Heart left ventricle (tissue), 16 donors: ENCODE measurements around the gene DPP10. TPM values are rescaled to one million over a fixed set of nuclear protein-coding genes. Genes with fewer than 3 reads are reported as not detected.

Source experiments
- ATAC-seq, 4 donors: fragments of 200-7000 bp; cut with Tn5 transposase; one replicate each; pipeline ENCODE4 v1.9.1; 2020 to 2022; ENCODE audit warnings: moderate library complexity in 4 of 4, mild to moderate bottlenecking in 3 of 4, moderate number of reproducible peaks in 1 of 4
- DNase-seq, 5 donors: peaks; one replicate each; pipeline ENCODE4 v3.0.0-alpha.2; 2020
- H3K27ac ChIP-seq, 12 donors: fragments of 200-600 bp; sonication (generic) in 4 of 12; one replicate each; pipeline versions ENCODE4 v1.5.0 to v1.8.0; 2016 to 2022; ENCODE audit warnings: mild to moderate bottlenecking in 2 of 12
- H3K27me3 ChIP-seq, 9 donors: fragments of 200-600 bp; sonication (generic) in 2 of 9; one replicate each; pipeline versions ENCODE4 v1.5.1 to v1.8.0; 2016 to 2022; ENCODE audit warnings: mild to moderate bottlenecking in 3 of 9
- H3K36me3 ChIP-seq, 9 donors: fragments of 200-600 bp; sonication (generic) in 2 of 9; one replicate each; pipeline versions ENCODE4 v1.5.0 to v1.8.0; 2018 to 2022; ENCODE audit warnings: mild to moderate bottlenecking in 2 of 9
- H3K4me1 ChIP-seq, 12 donors: fragments of 200-600 bp; sonication (generic) in 4 of 12; one replicate each; pipeline versions ENCODE4 v1.5.0 to v1.8.0; 2016 to 2022; ENCODE audit warnings: mild to moderate bottlenecking in 3 of 12
- H3K4me3 ChIP-seq, 12 donors: fragments of 200-600 bp; sonication (generic) in 4 of 12; one replicate each; pipeline versions ENCODE4 v1.5.0 to v1.8.0; 2017 to 2022; ENCODE audit warnings: mild to moderate bottlenecking in 9 of 12, moderate library complexity in 4 of 12
- H3K9me3 ChIP-seq, 12 donors: fragments of 200-600 bp; sonication (generic) in 4 of 12; one replicate each; pipeline versions ENCODE4 v1.5.0 to v1.8.0; 2016 to 2022; ENCODE audit warnings: mild to moderate bottlenecking in 1 of 12
- CTCF ChIP-seq, 12 donors: fragments of 200-600 bp; sonication (generic) in 4 of 12; IDR thresholded peaks; one replicate each; pipeline versions ENCODE4 v1.5.0 to v1.8.0; 2018 to 2022; ENCODE audit warnings: antibody characterized with exemption in 12 of 12, mild to moderate bottlenecking in 5 of 12
- POLR2A ChIP-seq, 2 donors: fragments of 450-650 bp; IDR thresholded peaks; one replicate each; pipeline ENCODE4 v1.6.1; 2017; ENCODE audit warnings: antibody characterized with exemption in 2 of 2, mild to moderate bottlenecking in 2 of 2, moderate library complexity in 2 of 2
- WGBS, 4 donors: extraction: QIAGEN DNeasy Blood & Tissue Kit in 2 of 4; methylation state at CpG; one replicate each; pipeline versions ENCODE4 v1.1.5 to v1.1.7; 2013 to 2018; 5-methylcytosine and 5-hydroxymethylcytosine counted together
- intact Hi-C, 10 donors: fragments of 100-400 bp; cut with DNase I; formaldehyde crosslinking; loops; one replicate each; pipeline versions ENCODE4 v1.11.1 to v1.14.2; 2022
- polyA plus RNA-seq, 2 donors: library from polyadenylated mRNA; stranded (reverse); fragments of 200-250 nt; gene quantifications; one replicate each; pipeline ENCODE4 v1.2.3, GENCODE V29; 2013
- total RNA-seq, 9 donors: library from RNA; depleted of rRNA in 2 of 9; stranded (reverse); fragments of >200 nt in 2 of 9; fragmentation: NEBNext Ultra II Directional in 3 of 9; extraction: Animal tissue kit (Norgen Biotek cat#: 25700) in 3 of 9; gene quantifications; one replicate each; pipeline versions ENCODE4 v1.1.0 to v1.2.4, GENCODE V29; 2016 to 2023
- donor health status: ischemic (EF 13 %, LVEDD 7.1; RV severe dilation, severe dysfunction).
- donor health status: healthy with polysubstance abuse.
- donor health status: DM: no; HTN: yes; CAD: no.
- donor health status: DM: no; HTN: no; CAD: no.
- donor health status: ischemic (EF 25% LVEDD 6.9; RV normal size, moderate dysfunction).
- donor health status: ischemic (EF 25% LVEDD 5.7; RV mildly dilated, moderate dysfunction).
- donor health status: healthy.
- donor health status: DM: yes; HTN: yes; CAD: no.
- donor health status: ischemic (EF 35%, LVEDD 5.7; RV mildly dilated, moderate dysfunction).
- donor health status: nonischemic (EF 11% LVEDD 7.7; RV severe dilation, severe dysfunction).
- donor health status: DM: yes; HTN: yes; CAD: no.
- donor health status: PGD.
- donor health status: ischemic (EF 29% LVEDD 5.4; RV normal size, mild dysfunction).
- donor health status: nonischemic (EF 23%, LVEDD 6.1; RV moderate dilation, normal function).

Gene DPP10
- total and polyA plus RNA-seq, 11 donors: 0.88 TPM; not detected in 10

- H3K4me1 ChIP-seq: no peaks in the 10 kb centered on the region
- H3K36me3 ChIP-seq: no peaks in the 10 kb centered on the region
- H3K27ac ChIP-seq: no peak overlapping the region
- ATAC-seq (no peak), DNase-seq (no peak)
- intact Hi-C loops: no loop called here
- H3K4me3 ChIP-seq: no peak overlapping the region
- H3K27me3 ChIP-seq: no peaks in the 10 kb centered on the region
- no peaks in the 10 kb centered on the region for H3K9me3 ChIP-seq
- TF ChIP-seq CTCF (IDR thresholded peaks at IDR 0.05): no peak
- no peak for TF ChIP-seq POLR2A (IDR thresholded peaks at IDR 0.05)
Measured at GRCh38 chr2:115196587-115196986, 754.1 kb downstream of the DPP10 start.

- Histone ChIP-seq H3K4me3 (no peak overlapping the region), H3K9me3 (peaks cover 0 to 2% (median 0%) of the 10 kb centered on the region in 12 donors), H3K27me3 (no peaks in the 10 kb centered on the region), H3K27ac (no peak overlapping the region), H3K4me1 (no peaks in the 10 kb centered on the region), H3K36me3 (no peaks in the 10 kb centered on the region)
- intact Hi-C loops: no loop called here
- no peak for TF ChIP-seq CTCF (IDR thresholded peaks at IDR 0.05)
- no peak for TF ChIP-seq POLR2A (IDR thresholded peaks at IDR 0.05)
- ATAC-seq (no peak), DNase-seq (no peak)
- WGBS, 4 donors: 18 to 21% (median 20%) methylated on average over 4 of the region's 4 CpGs
Measured at GRCh38 chr2:115199966-115200365, 757.5 kb downstream of the DPP10 start.

- Histone ChIP-seq H3K36me3 (no peaks in the 10 kb centered on the region), H3K4me1 (no peaks in the 10 kb centered on the region), H3K27ac (no peak overlapping the region), H3K27me3 (no peaks in the 10 kb centered on the region), H3K9me3 (peaks cover 0 to 2% (median 0%) of the 10 kb centered on the region in 12 donors), H3K4me3 (no peak overlapping the region)
- DNase-seq: no peak
- intact Hi-C loops: no loop called here
- ATAC-seq: no peak
- 87 to 95% (median 87%) methylated on average over 4 of the region's 4 CpGs for WGBS, 4 donors
- no peak for TF ChIP-seq POLR2A (IDR thresholded peaks at IDR 0.05)
- no peak for TF ChIP-seq CTCF (IDR thresholded peaks at IDR 0.05)
Measured at GRCh38 chr2:115201386-115201785, 758.9 kb downstream of the DPP10 start.

- intact Hi-C loops: no loop called here
Measured at GRCh38 chr2:115208493-115209164, 766.2 kb downstream of the DPP10 start.

More at GRCh38 chr2:115208493-115209164, 766.2 kb downstream of the DPP10 start:
- peaks cover 0 to 4% (median 0%) of the 10 kb centered on the region in 12 donors for H3K9me3 ChIP-seq
- DNase-seq (no peak), ATAC-seq (no peak)
- no peak overlapping the region for H3K27ac ChIP-seq
- WGBS, 4 donors: 44 to 70% (median 59%) methylated on average over 3 of the region's 3 CpGs
- H3K4me3 ChIP-seq: no peak overlapping the region
- no peaks in the 10 kb centered on the region for H3K4me1 ChIP-seq
- H3K27me3 ChIP-seq: no peaks in the 10 kb centered on the region
- no peak for TF ChIP-seq POLR2A (IDR thresholded peaks at IDR 0.05)
- TF ChIP-seq CTCF (IDR thresholded peaks at IDR 0.05): no peak
- H3K36me3 ChIP-seq: no peaks in the 10 kb centered on the region
